SK-N-MC (cell line): ENCODE data around the gene MORC3.

Experiments used
- EZH2 ChIP-seq: fragments of 200-600 bp; sonication (generic); IDR thresholded peaks from one replicate; pipeline ENCODE4 v1.6.1; 2017; ENCODE audit warnings: antibody characterized with exemption
- POLR2AphosphoS5 ChIP-seq: IDR thresholded peaks from 2 replicates; pipeline ENCODE4 v1.6.1; 2012; ENCODE audit warnings: mild to moderate bottlenecking, low read depth, low read length, borderline replicate concordance

- TF ChIP-seq EZH2: no peak
- TF ChIP-seq POLR2AphosphoS5: no peak
Observed at GRCh38 chr21:36325373-36326010, 5.5 kb downstream of the MORC3 start.
